Fibroblast of lung (primary cell): ENCODE measurements around the gene TNIK.

Experiments used
- EZH2 ChIP-seq: IDR thresholded peaks from 2 replicates; pipeline ENCODE4 v1.5.1; 2012; ENCODE audit warnings: low read length, control low read depth, mild to moderate bottlenecking; ENCODE audit errors: missing control alignments
- TF ChIP-seq, protein P1 (sequence below), 2 donors: IDR thresholded peaks in 1 of 2; conservative IDR thresholded peaks in 1 of 2; 1 replicate in 1 of 2; 2 replicates in 1 of 2; pipeline ENCODE4 v1.5.1; 2011 to 2012; ENCODE audit warnings: low read length in 2 of 2, control low read depth in 1 of 2, inconsistent platforms in 1 of 2, low read depth in 1 of 2, mild to moderate bottlenecking in 1 of 2

DNA sequence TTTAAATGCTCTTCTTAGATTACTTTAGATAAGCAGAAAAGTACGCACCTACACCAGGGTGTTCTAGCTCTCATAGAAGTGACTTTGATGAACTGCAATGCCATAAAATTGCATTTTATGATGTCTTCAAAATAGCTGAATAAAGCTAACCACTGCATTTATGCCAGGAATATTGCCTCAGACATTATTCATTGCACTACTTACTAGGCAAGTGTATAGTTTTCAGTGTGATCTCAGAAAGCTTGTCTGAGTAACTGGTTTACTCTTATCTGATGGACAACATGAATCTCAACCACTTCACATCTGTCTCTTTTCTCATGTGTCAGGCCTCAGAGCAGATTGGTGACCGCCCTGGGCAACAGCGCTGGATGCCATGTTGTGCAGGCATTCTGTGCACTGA is 314.4 kb downstream of the TNIK start:
- TF ChIP-seq, protein P1, sequence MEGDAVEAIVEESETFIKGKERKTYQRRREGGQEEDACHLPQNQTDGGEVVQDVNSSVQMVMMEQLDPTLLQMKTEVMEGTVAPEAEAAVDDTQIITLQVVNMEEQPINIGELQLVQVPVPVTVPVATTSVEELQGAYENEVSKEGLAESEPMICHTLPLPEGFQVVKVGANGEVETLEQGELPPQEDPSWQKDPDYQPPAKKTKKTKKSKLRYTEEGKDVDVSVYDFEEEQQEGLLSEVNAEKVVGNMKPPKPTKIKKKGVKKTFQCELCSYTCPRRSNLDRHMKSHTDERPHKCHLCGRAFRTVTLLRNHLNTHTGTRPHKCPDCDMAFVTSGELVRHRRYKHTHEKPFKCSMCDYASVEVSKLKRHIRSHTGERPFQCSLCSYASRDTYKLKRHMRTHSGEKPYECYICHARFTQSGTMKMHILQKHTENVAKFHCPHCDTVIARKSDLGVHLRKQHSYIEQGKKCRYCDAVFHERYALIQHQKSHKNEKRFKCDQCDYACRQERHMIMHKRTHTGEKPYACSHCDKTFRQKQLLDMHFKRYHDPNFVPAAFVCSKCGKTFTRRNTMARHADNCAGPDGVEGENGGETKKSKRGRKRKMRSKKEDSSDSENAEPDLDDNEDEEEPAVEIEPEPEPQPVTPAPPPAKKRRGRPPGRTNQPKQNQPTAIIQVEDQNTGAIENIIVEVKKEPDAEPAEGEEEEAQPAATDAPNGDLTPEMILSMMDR (conservative IDR thresholded peaks at IDR 0.05 in 1 of 2, IDR thresholded peaks at IDR 0.05 in 1 of 2; ENCODE audit: low read depth in 1 of 2, low read length in 2 of 2), result no peak
- TF ChIP-seq EZH2, result no peak
